KBM-7 (cell line): ENCODE results near the gene HSPA12A.

ENCODE experiments used
- DNase-seq: peaks from one replicate; pipeline ENCODE4 v3.0.0-alpha.2; 2015
- in situ Hi-C: fragments of 300-500 bp; cut with MboI; formaldehyde crosslinking; loops from 2 replicates; pipeline ENCODE4 v1.14.3; 2020; ENCODE audit warnings: low sequenced_read_pairs, low pct_unique_long_range_greater_than_20kb, mixed read lengths

The HSPA12A gene

DNA sequence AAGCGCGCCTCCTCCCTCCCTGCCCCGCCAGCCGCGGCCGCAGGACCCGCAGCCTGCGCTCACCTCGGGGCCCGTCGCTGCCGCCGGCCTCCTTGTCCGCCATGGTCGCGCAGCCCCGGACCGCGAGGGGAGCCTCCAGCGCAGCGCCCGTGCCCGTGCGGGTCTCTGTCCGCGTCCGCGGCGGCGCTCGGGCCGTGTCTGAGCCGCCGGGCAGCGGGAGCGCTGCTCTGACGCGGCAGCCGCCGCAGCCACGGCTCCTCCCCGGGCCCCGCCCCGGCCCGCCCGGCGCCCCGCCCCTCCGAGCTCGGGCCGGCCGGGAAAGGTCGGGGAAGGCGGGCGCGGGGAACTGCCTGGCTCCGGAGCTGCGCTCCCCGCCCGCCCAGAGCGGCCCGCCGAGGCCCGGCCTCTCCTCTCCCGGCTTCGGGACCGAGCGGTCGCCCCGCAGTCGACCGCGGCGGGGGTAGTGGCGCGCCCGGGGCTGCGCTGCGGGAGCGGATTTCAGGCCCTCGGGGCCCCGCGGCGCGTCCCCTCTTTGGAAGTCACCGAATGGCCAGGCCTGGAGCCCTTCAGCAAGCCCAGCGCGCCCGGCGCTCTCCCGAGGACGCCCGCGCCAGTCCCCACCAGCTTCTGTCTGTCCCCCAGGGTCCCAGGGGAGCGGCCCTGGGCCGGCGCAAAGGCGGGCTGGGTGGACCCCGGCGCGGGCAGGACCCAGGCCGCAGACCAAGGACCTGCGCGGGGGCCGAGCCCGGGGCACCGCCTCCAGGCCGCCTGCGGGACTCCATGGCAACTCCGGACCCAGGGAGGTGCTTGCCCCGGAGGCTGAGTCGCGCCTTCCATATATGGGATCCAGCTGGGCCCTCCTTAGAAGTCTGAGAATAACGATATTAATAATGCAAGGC lies at the start of gene HSPA12A:
HSPA12A (minus strand) TSS at position 200 of the 899 bp plus-strand sequence; CDS start at position 103, 97 bp downstream.
- in situ Hi-C loops = no loop called here
- DNase-seq = peak; percentile 53

- DNase-seq = no peak
- in situ Hi-C loops = no loop called here
Measured at GRCh38 chr10:116791241-116791640, 48.9 kb upstream of the HSPA12A start.

DNA sequence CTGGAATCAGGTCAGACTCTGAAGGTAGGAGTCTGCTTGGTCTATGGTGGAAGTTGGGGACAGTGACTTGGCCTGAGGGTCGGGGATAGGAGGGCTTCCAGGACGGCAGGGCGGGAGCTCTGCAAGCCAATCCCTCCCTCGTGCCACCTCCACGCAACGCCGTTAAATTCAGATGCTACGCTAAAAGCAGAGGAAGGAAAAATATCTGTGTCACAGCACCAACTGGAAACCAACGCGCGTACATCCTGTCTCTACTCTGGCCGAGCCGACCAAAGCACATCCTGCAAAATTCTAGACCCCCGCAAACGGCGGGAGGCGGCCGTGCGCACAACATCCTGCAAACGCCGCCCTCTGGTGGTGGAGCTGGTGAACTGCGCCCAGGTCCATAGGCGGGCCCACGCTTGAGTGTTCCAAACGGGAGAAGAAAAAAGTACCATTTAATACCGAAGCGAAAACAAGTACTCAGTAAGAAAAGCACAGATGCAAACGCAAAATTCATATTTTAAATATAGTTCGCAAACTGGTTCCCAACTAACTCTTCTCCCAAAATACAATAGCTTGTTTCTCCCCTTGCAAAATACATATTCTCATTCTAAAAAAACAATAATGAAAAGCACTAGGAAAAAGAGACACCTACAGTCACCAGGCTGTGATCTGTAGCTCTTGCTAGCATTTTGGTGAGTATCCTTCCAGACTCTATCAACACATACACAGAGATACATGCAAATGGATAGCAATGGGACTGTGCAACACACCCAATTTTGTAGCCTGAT lies 45.7 kb upstream of the HSPA12A start:
- peak; percentile 75 for DNase-seq
- in situ Hi-C loops = no loop called here

- in situ Hi-C loops = no loop called here
- DNase-seq = no peak
Measured at GRCh38 chr10:116787053-116787659, 44.8 kb upstream of the HSPA12A start.

- in situ Hi-C loops = no loop called here
- no peak for DNase-seq
Measured at GRCh38 chr10:116785867-116786266, 43.5 kb upstream of the HSPA12A start.

GRCh38 chr10:116785282-116785681 lies 42.9 kb upstream of the HSPA12A start:
- in situ Hi-C loops = no loop called here
- DNase-seq = no peak

- DNase-seq = no peak
- in situ Hi-C loops = no loop called here
Measured at GRCh38 chr10:116784651-116785050, 42.3 kb upstream of the HSPA12A start.

DNA sequence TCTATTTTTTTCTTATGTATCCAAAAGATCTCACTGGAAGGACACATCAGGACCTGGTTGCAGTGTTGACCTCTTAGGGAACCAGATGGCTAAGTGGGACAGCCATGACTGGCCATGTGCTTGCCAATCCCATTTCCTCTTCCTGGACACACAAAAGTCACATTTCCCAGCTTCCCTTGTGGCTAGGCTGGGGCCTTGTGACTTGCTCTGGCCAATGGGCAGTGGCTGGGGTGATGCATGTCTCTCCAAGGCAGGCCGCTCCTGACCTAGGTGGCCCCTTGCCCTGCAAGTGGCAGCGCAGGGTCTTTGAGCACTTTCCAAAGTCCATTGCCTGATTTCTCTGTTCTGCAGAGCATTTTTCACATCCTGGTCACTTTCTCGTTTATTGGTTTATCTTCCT lies 41.7 kb upstream of the HSPA12A start:
- no peak for DNase-seq
- in situ Hi-C loops = no loop called here

DNA sequence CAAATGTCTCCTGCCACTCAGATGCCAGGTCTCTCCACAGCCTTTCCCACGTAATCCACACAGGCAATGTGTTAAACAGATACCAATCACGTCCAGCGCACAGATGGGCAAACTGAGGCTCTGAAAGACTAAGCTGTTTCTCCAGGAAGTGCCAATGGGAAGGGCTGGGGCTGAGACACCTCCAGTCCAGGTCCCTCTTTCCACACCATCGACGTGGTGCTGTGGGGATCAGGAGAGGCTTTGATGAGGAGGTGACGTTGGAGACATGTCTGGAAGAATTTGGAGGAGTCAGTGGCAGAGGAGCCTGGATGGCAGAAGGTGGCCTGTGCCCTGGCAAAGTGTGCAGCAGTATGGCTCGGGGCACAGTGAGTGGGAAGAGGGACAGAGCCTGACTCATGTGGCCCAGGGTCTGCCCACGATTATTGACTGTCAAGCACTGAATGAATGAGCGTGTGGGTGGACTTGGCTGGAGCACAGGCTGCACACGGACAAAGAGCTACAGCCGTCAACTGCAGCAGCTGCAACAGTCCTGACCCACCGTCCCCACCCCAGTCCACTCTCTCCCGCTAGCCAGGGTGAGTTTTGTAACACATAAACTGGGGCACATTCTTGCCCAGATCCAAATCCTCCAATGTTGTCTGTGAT lies 40.8 kb upstream of the HSPA12A start:
- DNase-seq = no peak
- in situ Hi-C loops = no loop called here

GRCh38 chr10:116781370-116781884 lies 39.1 kb upstream of the HSPA12A start:
- in situ Hi-C loops = no loop called here
- no peak for DNase-seq

GRCh38 chr10:116780691-116781205 lies 38.4 kb upstream of the HSPA12A start:
- DNase-seq = no peak
- in situ Hi-C loops = no loop called here

- in situ Hi-C loops = no loop called here
- DNase-seq = no peak
Measured at GRCh38 chr10:116779076-116779687, 36.8 kb upstream of the HSPA12A start.

DNA sequence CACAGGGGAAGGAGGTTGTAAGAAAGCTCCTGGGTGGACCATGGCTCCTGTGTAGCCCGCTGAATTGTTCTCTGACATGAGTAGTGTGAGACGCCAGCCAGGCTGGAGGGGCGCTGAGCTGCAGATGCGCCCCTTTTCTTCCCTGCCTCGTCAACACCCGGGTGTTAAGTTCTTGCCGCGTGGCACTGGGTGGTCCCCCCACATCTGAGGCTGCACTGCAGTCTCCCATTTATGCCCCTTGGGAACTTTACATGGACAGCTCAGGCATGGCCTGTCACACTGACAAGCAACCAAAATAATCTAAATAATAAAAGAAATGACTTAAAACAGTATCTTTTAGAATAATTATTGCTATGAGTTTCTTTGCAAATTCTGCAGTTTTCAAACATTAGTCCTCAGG lies 34.6 kb upstream of the HSPA12A start:
- no peak for DNase-seq
- in situ Hi-C loops = no loop called here

GRCh38 chr10:116775488-116776400 lies 33.4 kb upstream of the HSPA12A start:
- in situ Hi-C loops = no loop called here
- DNase-seq = no peak

DNA sequence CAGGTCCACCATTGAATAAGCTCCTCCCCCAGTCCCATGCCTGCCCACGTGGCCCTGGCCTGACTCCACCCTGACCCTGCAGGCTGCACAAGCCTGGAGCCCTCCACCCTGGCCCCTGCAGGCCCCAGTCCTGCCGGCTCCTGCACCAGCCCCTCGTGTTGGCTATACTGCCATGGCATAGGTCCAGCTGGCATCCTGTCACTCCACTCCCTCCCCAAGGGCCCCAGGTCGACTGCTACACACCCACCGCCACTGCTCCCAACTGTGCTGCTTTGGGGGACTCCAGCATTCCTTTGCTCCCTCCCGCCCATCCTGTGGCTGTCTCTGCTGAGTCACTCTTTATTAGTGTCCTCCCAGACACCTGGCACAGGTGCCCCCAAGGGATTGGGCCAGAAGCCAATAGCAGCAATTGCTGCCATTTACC lies 32.4 kb upstream of the HSPA12A start:
- DNase-seq = no peak
- in situ Hi-C loops = no loop called here

DNA sequence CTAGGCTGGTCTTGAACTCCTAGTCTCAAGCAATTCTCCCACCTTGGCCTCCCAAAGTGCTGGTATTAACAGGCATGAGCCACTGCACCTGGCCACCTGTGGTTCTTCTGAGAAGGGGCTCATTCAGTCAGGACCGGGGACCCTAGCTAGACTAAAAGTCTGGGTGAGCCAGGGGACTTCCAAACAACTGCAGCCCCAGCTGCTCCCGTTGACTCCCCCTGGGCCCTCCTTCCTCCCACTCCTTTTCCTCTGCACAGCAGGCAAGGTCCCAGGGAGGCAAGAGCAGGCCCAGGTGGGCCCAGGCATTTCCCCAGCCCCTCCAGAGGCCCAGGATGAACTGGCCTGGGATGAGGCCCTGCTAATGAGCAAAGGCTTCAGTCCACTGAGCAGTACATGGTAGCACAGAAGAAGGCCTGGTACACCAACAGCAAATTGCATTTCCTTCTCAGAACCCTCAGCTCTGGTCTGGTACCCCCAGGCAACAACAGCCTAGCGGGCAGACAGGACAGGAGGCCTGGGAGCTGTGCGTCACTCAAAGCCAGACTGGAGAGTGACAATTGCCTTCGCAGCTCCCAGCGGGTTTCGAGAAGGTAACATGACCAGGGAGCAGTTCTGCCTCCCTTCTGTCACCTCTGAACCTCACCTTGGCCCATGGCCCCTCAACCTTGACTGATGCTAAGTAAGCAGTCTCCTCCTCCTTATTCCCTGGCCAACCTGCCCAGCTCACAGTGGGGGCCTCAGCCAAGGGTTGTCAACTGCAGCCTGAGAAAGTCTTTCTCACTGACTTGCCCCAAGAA lies 30.7 kb upstream of the HSPA12A start:
- in situ Hi-C loops = no loop called here
- DNase-seq = no peak
